Muscle of leg (tissue), 11 donors: ENCODE data around the gene CRNKL1. TPM values are rescaled to one million over a fixed set of nuclear protein-coding genes. Genes with fewer than 3 reads are reported as not detected.
A peak's percentile ranks its signal among the peaks of the same experiment; 100 is the strongest.
"Not testable (repeated sequence)": the region's sequence is repeated elsewhere in the genome, so short reads cannot be mapped to it uniquely, and the experiment has no call there.

ENCODE experiments used
- DNase-seq: peaks from one replicate; pipeline ENCODE4 v3.0.0; 2013
- H3K27ac ChIP-seq: one replicate; pipeline ENCODE4 v1.5.1; 2013; ENCODE audit warnings: mild to moderate bottlenecking, low read length, control low read depth
- H3K27me3 ChIP-seq: one replicate; pipeline ENCODE4 v1.6.1; 2013; ENCODE audit warnings: low read length; ENCODE audit not compliant: control insufficient read depth, insufficient read depth
- H3K36me3 ChIP-seq: one replicate; pipeline ENCODE4 v1.6.1; 2013; ENCODE audit warnings: low read length; ENCODE audit not compliant: control insufficient read depth, insufficient read depth
- H3K4me1 ChIP-seq: one replicate; pipeline ENCODE4 v1.6.1; 2013; ENCODE audit warnings: low read length; ENCODE audit not compliant: control insufficient read depth, insufficient read depth
- H3K4me3 ChIP-seq: one replicate; pipeline ENCODE4 v1.5.1; 2013; ENCODE audit warnings: low read length, control low read depth
- H3K9me3 ChIP-seq: replicated peaks from 2 replicates; pipeline ENCODE4 v1.6.1; 2013; ENCODE audit warnings: low read depth, low read length; ENCODE audit not compliant: control insufficient read depth
- WGBS: methylation state at CpG from one replicate; pipeline ENCODE4 v1.1.5; 2013; ENCODE audit warnings: missing lambda C conversion rate; ENCODE audit not compliant: insufficient coverage; 5-methylcytosine and 5-hydroxymethylcytosine counted together
- polyA plus RNA-seq, 8 donors: library from polyadenylated mRNA; unstranded; fragments of 120-200 nt; gene quantifications; one replicate each; pipeline versions ENCODE4 v1.2.1 to v1.2.3, GENCODE V29; 2013; ENCODE audit warnings: inconsistent platforms in 1 of 8, low replicate concordance in 1 of 8; ENCODE audit not compliant: insufficient read length in 8 of 8, insufficient read depth in 1 of 8
- total RNA-seq: library from RNA; stranded (reverse); fragments of 120-200 nt; gene quantifications from one replicate; pipeline ENCODE4 v1.2.4, GENCODE V29; 2013

Gene CRNKL1
- total and polyA plus RNA-seq, 9 donors: 21.0 to 28.9 (median 22.8) TPM

- Histone ChIP-seq H3K4me3 (no peak overlapping the region), H3K4me1 (peaks cover 22% of the 10 kb centered on the region), H3K36me3 (peaks cover 7% of the 10 kb centered on the region), H3K9me3 (no peaks in the 10 kb centered on the region), H3K27me3 (peaks cover 3% of the 10 kb centered on the region), H3K27ac (no peak overlapping the region)
- DNase-seq: no peak
- WGBS: no CpG with 5 or more reads among the region's 2 CpGs
These were observed 37.6 kb downstream of the CRNKL1 start for GRCh38 chr20:20014659-20015058.

- WGBS: no CpG with 5 or more reads among the region's 2 CpGs
- DNase-seq: no peak
These were observed 39.7 kb downstream of the CRNKL1 start for GRCh38 chr20:20012541-20012940.

GRCh38 chr20:20010639-20011500 is 41.4 kb downstream of the CRNKL1 start:
- Histone ChIP-seq H3K4me3 (no peak overlapping the region), H3K27ac (peak overlapping the region; percentile 17), H3K9me3 (no peaks in the 10 kb centered on the region), H3K4me1 (peaks cover 4% of the 10 kb centered on the region), H3K27me3 (peaks cover 5% of the 10 kb centered on the region), H3K36me3 (no peaks in the 10 kb centered on the region)
- 40% methylated on average over 1 of the region's 4 CpGs for WGBS
- DNase-seq: peak; percentile 56

More at GRCh38 chr20:20012541-20012940, 39.7 kb downstream of the CRNKL1 start:
- Histone ChIP-seq H3K27me3 (peaks cover 5% of the 10 kb centered on the region), H3K4me1 (peaks cover 9% of the 10 kb centered on the region), H3K27ac (no peak overlapping the region), H3K9me3 (no peaks in the 10 kb centered on the region), H3K36me3 (no peaks in the 10 kb centered on the region), H3K4me3 (no peak overlapping the region)

GRCh38 chr20:20009784-20010253 is 42.4 kb downstream of the CRNKL1 start:
- Histone ChIP-seq H3K36me3 (no peaks in the 10 kb centered on the region), H3K27ac (no peak overlapping the region), H3K27me3 (peaks cover 5% of the 10 kb centered on the region), H3K9me3 (no peaks in the 10 kb centered on the region), H3K4me3 (no peak overlapping the region), H3K4me1 (peaks cover 8% of the 10 kb centered on the region)
- DNase-seq: peak; percentile 20
- 20% methylated on average over 9 of the region's 14 CpGs for WGBS

- no peak overlapping the region for H3K4me3 ChIP-seq
These were observed 46.9 kb downstream of the CRNKL1 start for GRCh38 chr20:20005342-20005741.

GRCh38 chr20:20003955-20004322 is 48.3 kb downstream of the CRNKL1 start:
- not testable (repeated sequence) for H3K4me3 ChIP-seq, H3K27me3 ChIP-seq, H3K9me3 ChIP-seq, DNase-seq
- Histone ChIP-seq H3K36me3 (peaks cover 22% of the 10 kb centered on the region), H3K27ac (peak overlapping the region; percentile 79), H3K4me1 (peaks cover 21% of the 10 kb centered on the region)
- WGBS: 80% methylated on average over 2 of the region's 6 CpGs

More at GRCh38 chr20:20005342-20005741, 46.9 kb downstream of the CRNKL1 start:
- Histone ChIP-seq H3K9me3 (no peaks in the 10 kb centered on the region), H3K4me1 (peaks cover 25% of the 10 kb centered on the region), H3K27ac (no peak overlapping the region), H3K36me3 (peaks cover 10% of the 10 kb centered on the region), H3K27me3 (peaks cover 5% of the 10 kb centered on the region)
- DNase-seq: no peak
- 64% methylated on average over 3 of the region's 7 CpGs for WGBS

- H3K4me1 ChIP-seq: peaks cover 21% of the 10 kb centered on the region
- H3K27me3 ChIP-seq: no peaks in the 10 kb centered on the region
- DNase-seq: peak; percentile 93
- peaks cover 29% of the 10 kb centered on the region for H3K36me3 ChIP-seq
- H3K9me3 ChIP-seq: no peaks in the 10 kb centered on the region
- H3K4me3 ChIP-seq: peak overlapping the region; percentile 18
- H3K27ac ChIP-seq: peak overlapping the region; percentile 79
- WGBS: 2% methylated on average over 5 of the region's 23 CpGs
These were observed 49.0 kb downstream of the CRNKL1 start for GRCh38 chr20:20003031-20003954.

GRCh38 chr20:20002101-20002998 is 49.9 kb downstream of the CRNKL1 start:
- DNase-seq: no peak
- Histone ChIP-seq H3K27ac (peak overlapping the region; percentile 79), H3K4me3 (no peak overlapping the region), H3K9me3 (no peaks in the 10 kb centered on the region), H3K27me3 (no peaks in the 10 kb centered on the region), H3K4me1 (peaks cover 21% of the 10 kb centered on the region), H3K36me3 (peaks cover 32% of the 10 kb centered on the region)
- whole genome bisulfite sequencing: no CpG with 5 or more reads among the region's 9 CpGs

- no peaks in the 10 kb centered on the region for H3K27me3 ChIP-seq
- no peak overlapping the region for H3K27ac ChIP-seq
- peaks cover 30% of the 10 kb centered on the region for H3K4me1 ChIP-seq
- H3K36me3 ChIP-seq: peaks cover 34% of the 10 kb centered on the region
- DNase-seq: peak; percentile 58
- H3K9me3 ChIP-seq: no peaks in the 10 kb centered on the region
- 77% methylated on average over 12 of the region's 14 CpGs for WGBS
- no peak overlapping the region for H3K4me3 ChIP-seq
These were observed 51.9 kb downstream of the CRNKL1 start for GRCh38 chr20:20000211-20000968.
